ENCODE results near the gene STX5.

DNA sequence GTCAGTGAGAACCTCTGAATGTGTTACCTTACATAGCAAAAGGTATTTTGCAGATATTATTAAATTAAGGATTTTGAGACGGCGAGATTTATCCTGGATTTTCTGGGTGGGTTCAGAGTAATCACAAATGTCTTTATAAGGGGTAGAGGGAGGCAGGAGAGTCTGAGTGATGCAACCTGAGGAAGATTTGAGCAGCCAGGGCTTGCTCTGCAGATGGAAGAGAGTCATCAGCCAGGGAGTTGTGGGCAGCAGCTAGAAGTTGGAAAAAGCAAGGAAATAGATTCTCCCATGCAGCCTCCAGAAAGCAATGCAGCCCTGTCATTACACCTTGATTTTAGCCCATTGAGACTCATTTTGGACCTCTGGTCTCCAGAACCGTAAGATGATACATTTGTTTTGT lies 11.6 kb upstream of the STX5 start:
- TF ChIP-seq POLR2AphosphoS5 (IDR thresholded peaks at IDR 0.05) = no peak
- TF ChIP-seq CTCF (IDR thresholded peaks at IDR 0.05) = no peak

Data from sigmoid colon (tissue), 4 donors.